Stimulated activated CD8-positive, alpha-beta memory T cell treated with anti-CD3 and anti-CD28 coated beads, Interleukin-12 subunit alpha, Interleukin-12 subunit beta, amount 100 ng/mL, for 1 hour (primary cell): Measurements from ENCODE around the gene DNAJA3.

ENCODE experiments used
- DNase-seq: peaks from one replicate; pipeline ENCODE4 v3.0.0-alpha.2; 2020; ENCODE audit warnings: low read depth

DNAJA3 gene

DNA sequence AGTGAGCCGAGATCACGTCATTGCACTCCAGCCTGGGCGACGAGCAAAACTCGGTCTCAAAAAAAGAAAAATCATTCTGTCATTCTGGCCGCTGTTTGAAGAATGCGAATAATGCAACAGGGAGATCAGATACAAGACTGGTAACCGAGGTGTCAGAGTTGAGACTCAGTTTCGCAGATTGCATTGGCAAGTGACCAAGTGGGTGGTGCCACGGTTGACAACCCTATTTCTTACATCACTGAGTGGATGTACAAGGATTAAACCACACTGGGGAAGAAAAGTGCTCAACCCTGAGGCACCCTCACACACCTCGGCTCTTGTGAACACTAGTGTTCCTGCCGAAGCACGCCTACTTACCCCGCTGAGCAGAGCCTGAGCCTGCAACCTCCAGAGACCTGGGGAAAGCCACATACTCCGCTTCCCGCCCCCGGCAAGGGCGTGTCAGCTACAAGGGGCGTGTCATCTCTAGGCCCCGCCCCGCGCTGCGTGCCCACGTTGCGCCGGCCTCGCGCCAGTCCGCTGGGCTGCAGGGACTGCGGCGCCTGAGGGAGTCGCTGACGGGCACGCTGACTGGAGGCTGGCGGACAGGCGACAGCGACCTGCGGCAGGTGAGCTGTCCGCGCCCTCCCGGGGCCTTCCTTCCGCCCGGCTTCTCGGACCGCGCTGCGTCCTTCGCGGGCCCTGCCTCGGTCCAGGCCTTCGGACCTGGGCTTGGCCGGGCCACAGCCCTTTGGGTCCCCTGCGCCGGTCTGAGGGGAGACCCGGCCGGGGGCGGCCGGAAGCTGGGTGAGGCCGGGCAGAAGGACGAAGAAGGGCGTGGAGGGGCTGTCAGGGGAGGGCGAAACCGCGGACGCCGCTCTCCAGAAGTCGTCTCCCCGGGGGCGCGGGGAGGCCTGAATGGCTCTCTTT is 50.5 kb downstream of the DNAJA3 start, which contains the start of gene HMOX2:
Gene HMOX2, plus strand, starts transcription at position 519 of the 909 bp plus-strand sequence. CDS start 29,127 bp downstream, outside the sequence.
- DNase-seq: peak; percentile 86

DNA sequence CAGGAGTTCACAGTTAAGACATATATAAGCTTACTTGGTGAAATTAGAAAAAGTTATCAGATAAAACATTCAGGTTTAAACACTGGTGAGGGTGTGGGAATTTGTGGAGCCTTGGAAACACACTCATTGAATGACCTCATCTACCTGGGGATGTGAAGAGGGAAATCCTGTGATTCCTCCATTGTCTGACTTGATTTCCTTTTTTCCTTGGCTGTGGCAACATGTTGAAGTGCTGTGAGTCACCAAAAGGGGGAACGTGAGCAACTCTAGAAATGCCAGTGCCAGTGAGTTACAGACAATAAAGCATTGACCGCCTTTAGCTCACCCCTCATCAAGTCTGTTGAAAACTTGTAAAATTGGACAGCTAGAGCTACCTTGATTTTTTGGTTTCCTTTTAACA is 52.3 kb downstream of the DNAJA3 start:
- no peak for DNase-seq

DNA sequence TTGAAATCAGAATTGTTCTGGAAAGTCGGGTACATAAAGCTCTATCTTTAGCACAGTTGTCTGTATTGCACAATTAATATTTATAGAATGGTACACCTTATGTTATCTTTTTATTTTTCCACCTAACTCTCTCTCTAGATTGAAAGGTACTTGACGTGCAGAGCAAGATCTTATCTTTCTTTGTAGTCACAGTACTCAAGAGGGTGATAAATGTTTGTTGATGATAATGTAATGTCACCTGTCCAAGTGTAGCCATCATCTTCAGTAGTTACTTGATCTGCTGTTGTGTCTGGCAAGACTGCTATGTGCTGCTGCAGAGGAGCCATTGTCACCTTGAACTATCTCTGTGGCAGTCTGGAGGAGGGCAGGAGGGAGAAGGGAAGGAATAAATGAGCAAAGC is 55.9 kb downstream of the DNAJA3 start:
- DNase-seq: no peak

DNA sequence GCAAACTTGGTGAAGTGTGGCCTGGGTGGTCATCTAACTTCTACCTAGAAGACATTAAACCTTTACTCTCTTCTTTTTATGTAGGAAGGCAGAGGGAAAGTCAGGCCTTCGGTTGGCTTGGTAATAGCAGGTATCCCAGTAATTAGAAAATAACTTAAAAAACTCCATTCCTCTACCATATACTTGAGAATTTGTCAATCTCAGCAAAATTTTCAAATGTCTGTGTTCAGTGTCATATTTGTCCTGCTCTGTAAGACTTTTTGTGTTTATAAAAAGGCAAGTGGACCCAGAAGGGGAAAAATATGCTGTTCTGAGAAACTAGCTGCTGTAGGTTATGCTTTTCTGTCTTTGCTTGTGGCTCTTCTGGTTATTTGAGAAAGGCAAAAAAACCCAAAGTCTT is 56.3 kb downstream of the DNAJA3 start:
- DNase-seq: no peak

DNA sequence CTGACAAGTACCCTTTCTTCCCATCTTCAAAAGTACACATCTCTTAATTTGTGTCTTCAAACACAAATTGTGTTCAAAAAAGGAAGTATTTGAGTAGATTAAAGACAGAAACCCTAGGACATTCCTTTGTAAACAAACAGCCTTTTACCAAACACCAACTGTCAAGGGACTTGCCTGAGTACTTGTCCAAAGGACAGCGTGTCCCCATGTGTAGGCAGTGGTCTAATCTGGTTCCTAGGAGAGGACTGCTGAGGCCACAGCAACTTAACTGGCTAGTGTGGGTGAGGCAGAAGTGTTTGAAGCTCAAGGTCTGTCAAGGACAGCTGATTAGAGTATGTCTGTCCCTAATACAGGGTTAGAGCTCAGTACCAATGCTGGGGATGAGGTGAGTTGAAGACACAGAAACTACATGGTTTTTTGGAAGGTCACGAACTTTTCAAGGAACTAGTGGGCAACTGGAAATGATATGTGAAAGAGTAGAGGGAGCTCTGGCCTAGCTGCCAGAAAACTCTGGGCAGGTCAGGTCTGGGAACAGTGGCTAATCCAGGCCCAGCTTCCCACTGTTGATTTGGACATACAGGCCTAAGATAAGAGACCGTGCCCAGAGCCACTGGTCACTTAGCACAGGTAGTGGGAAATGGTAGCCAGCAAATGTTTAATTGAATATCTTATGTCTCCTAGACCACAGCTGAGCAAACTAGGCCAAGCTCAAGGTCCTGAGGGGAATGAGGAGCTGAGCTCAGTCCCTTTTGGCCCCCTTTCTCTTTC is 60.6 kb downstream of the DNAJA3 start:
- DNase-seq: no peak

DNA sequence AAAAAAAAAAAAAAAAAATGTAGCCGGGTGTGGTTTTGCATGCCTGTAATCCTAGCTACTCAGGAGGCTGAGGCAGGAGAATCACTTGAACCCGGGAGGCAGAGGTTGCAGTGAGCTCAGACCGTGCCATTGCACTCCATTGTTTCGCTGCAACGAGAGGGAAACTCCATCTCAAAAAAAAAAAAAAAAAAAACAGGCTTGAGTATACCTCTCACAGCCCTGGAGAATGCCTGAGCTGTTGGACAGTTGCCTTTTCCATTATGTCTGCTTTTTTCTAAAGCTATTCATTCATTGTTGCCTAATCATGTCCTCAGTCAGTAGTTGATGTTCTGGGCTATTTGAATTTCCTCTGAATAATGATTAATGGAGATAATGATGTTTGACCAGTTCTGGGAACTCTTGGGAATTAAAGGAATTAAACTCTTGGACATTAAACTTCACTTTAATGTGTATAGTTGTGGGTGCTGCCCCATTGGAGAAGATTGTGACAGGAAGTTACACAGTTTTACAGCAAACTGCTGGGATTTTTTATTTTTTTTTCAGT is 62.4 kb downstream of the DNAJA3 start:
- no peak for DNase-seq

DNA sequence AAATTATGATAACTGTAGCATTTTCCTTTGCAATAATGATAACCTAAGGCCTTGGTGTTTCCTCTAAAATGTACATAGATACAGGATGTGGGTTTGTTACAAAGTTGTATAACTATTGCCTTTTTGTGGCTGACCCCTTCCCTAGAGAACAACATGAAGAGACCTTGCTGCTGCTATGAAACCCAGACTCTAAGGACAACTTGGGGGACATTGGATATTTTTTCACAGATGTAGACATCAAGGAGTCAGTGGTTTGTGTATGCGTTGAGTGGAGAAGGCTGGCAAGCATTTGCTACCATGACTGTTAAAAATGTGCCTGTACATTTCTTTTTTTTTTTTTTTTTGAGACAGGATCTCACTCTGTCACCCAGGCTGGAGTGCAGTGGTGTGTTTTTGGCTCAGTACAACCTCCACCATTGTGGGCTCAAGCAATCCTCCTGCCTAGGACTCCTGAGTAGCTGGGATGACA is 62.9 kb downstream of the DNAJA3 start:
- DNase-seq: no peak

DNA sequence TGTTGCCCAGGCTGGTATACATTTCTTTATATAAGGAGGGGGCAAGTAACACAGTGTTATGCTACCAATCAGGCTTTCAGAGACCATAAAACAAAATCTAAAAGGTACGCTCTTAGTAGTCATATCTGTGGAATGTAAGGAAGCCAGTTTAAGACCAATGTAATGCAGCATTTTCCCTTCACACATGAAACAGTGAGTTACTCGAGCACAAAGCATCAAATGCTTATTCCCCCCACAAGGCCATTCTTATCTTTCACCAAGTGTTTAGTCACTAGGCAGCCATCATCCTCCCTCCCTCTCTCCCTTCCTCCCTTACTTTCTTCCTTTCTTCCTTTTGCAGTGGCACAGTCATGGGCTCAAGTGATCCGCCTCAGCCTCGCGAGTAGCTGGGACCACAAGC is 63.4 kb downstream of the DNAJA3 start:
- no peak for DNase-seq

DNA sequence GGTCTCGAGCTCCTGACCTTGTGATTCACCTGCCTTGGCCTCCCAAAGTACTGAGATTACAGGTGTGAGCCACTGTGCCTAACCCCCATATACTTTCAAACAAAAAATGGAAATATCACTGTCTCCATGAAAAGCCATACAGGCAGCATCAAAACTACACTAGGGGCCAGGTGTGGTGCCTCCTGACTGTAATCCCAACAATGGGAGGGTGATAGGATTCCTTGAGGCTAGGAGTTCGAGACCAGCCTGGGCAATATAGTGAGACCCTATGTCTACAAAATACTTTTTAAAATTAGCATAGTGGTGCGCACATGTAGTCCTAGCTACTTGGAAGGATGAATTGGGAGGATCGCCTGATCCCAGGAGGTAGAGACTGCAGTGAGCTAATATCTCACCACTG is 66.2 kb downstream of the DNAJA3 start:
- DNase-seq: no peak

DNA sequence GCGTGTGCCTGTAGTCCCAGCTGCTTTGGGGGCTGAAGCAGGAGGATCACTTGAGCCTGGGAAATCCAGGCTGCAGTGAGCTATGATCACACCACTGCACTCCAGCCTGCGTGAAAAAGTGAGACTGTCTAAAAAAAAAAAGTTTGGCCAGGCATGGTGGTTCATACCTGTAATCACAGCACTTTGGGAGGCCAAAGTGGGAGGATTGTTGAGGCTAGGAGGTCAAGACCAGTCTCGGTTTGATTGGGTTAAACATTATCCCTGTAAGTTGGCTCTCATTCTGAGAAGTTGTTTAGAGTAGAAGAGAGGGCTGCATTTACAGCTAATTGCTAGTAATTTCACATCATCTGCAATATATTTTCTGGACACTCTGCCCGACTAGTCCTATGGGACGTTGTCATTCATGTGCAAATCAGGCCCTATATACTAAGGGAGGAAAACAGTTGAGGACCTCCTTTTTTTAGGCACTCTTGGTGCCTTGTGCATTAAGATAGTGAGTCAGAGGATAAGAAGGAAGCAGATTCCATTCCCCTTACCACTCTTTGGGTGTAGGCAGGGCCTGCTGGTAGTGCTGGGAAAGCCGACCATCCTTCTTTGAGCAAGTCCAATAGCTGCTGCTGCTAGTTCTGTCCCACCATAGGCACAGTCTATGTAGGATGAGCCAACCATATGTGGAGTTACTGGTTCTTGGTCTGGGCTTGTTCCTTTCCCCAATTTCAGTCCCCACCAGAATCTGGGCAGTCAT is 69.2 kb downstream of the DNAJA3 start:
- DNase-seq: no peak

DNA sequence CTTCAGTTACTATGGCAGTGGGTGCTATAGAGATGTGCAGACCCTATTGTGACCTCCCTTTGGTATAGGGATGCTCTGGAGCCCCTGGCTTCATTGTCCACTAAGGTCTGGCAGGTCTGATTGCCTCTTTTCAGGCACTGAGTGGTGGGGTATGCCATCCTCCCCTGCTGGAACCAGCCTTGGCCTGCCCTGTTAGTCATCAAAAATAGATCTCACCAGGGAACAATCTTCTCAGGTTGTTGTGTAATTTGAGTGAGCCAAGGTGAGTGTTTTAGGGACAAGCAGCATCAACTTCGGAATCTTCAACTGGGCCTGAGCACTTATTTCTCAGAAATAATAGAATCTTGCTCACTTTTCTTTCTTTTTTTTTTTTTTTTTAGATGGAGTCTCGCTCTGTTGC is 70.1 kb downstream of the DNAJA3 start:
- no peak for DNase-seq

DNA sequence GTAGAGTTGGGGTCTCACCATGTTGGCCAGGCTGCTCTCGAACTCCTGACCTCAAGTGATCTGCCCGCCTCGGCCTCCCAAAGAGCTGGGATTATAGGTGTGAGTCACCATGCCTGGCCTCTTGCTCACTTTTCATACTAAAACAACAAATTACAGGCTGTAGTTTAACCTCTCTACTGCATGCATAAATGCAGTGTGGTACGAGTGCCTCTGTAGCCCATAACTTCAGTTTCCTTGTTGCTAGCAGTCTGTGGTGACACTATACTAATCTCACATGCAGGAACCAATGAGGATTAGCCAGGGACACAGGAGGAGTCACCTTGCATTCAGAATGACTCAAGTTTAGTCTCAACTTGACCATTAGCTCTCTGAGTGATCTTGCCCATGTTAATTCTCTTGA is 70.6 kb downstream of the DNAJA3 start:
- DNase-seq: no peak

DNA sequence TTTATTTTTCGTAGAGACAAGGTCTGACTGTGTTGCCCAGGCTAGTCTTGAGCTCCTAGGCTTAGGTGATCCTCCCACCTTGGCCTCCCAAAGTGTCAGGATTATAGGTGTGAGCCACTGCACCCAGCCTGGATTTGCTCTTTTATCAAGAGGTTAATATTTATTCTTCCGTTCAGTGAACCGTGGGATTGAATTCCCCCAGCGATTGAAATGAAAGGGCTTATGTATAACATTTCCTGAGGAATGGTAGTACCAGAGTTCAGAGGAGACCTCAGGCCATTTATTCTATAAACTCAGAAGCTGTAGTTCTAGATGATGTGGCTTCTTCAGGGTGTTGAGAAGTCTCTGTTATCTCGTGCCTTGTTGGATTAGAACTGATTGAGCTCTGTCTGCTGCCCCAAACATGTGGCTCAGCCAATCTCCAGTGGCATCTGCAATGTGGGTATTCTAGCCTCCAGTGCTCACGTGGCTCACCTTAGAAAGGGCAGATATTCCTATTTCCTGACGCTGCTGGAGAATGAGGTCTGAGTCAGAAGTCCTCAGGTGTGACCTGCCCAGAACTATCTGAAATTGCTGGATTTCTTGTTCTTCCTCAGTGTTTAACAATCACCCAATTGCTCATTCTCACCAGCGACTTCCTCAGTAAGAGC is 73.0 kb downstream of the DNAJA3 start:
- no peak for DNase-seq

DNA sequence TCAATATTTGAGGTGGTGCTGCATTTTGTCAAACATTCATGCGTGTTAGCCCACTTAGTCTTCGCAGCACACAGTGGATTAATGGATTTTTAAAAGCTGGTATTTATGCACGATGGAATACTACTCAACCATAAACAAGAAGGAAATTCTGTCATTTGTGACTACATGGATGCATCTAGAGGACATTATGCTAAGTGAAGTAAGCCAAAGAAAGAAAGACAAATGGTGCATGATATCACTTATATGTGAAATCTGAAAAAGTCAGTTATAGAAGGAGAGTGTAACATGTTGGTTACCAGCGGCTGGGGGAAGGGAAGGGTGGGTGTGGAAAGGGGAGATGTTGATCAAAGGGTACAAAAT is 73.5 kb downstream of the DNAJA3 start:
- no peak for DNase-seq

DNA sequence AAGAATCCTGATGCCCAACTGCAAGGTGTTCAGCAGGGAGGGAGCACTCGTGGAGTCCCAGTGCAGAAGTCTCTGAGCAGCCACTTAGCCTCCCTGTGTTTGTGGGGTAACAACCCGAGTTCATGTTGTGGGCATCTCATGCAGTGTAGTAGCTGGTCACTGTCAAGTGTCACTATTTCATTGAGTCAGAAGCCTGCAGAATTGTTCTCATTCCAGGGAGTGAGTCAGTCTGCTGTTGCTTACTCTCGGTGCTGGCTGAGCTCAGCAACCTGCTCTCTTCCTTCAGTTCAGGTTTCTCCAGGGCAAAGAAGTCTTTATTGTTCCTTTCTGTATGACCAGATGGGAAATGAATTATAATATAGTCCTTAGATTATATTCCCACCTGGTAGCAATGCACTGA is 74.6 kb downstream of the DNAJA3 start:
- no peak for DNase-seq

DNA sequence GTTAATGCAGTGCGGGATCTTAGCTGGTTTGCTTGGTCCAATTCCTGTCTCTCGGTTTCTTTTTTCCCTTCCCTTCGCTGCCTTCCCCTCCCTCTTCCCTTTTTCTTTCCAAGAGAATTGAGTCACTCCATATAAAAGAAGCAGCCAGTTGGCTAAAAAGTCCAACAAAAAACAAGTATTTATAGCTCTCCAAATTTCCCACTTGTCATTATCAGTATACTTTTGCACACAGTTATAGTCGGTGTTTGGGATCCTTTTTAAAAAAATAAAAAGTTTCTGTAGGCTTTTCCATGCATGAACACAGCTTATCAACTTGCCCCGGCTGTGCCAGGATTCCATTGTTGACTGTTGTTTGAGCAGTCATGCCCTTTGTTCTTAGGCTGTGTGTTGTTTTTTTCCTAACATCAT is 75.4 kb downstream of the DNAJA3 start:
- DNase-seq: no peak

DNA sequence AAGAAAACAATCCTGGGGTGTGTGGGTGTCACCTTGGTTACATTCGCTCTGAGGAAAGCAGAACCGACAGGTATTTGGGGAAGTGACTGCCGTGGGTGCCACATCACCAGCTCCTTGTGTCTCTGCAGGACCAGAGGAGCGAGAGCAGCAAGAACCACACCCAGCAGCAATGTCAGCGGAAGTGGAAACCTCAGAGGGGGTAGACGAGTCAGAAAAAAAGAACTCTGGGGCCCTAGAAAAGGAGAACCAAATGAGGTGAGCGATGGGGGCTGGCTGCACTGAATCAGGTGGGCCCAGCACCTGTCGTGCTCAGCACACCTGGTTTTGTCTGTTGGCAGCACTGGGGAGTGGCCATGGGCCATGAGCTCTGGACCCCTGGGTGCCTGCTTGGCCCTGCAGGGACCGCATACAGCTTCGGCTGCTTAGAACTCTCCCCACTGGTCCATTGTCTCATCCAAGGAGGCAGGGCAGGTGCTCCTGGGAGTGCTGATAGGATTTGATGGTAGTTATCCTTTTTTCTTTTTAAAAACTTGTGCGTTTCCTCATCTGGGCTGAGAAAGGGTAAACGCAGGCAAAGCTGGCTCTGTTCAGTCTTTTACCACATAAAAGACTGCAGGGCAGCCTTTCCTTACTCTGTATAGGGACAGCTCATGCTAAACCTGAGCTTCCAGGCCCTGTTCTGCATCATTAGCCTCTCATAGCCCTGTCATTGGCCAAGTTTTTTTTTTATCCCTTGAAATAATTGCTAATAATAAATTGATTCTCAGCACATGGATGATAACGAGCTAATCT is 79.9 kb downstream of the DNAJA3 start:
- peak; percentile 65 for DNase-seq
